GM21360 (cell line): Measurements from ENCODE around the gene FOXN3.

Experiments used
- ATAC-seq: cut with Tn5 transposase; IDR thresholded peaks from one replicate; pipeline ENCODE4 v1.9.1; 2021; ENCODE audit warnings: mild to moderate bottlenecking, moderate library complexity; ENCODE audit not compliant: unreplicated experiment

FOXN3 gene

GRCh38 chr14:89240414-89240813 lies 176.6 kb downstream of the FOXN3 start:
- no peak for ATAC-seq

DNA sequence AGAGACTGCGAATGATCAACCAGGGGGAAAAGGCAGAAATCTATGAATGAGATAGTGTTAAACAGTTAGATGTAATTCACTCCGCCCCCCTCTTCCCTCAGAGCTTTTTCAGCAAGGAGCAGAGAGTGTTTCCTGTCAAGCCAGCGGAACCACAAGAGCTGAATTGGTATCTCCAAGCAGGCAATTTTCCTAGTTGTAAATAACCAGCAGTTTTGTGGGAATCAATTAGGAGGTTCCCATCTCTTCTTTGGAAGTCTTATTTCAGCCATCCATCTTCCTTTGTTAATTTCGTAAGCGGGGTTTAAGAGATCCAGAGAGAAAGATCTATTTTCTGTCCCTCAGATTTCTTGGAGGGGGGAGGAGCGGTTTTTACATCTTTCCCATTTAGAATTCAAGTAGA lies 178.0 kb downstream of the FOXN3 start:
- no peak for ATAC-seq

DNA sequence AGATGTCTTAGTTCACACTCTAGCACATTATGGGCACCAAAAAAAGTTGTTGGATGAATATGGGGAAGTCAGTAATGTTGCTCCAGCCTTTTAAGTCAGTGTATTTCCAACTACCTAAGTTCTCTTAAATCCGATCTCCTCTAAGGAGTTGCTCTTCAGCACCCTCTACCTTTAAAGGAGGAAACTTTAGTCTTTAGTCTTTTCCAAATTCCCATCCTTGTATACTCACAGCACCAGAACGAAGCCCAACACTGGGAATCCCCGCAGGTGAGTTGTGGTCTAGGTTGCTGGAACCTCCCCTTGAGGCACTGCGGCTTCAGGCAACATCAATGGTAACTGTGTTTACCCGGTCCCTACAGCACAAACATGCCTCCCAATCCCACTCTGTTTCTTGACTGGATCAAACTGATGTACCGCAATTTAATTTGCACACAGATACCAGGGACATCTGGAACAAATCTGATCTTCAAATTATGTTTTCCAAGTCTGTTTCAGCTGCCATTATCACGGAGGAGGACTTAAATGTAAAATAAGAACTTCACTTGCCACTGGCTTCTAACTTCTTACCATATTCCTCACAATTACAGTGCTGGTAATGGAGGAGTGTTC lies 179.0 kb downstream of the FOXN3 start:
- no peak for ATAC-seq

GRCh38 chr14:89236851-89237250 lies 180.2 kb downstream of the FOXN3 start:
- no peak for ATAC-seq

- no peak for ATAC-seq
These were observed 183.8 kb downstream of the FOXN3 start for GRCh38 chr14:89233184-89233583.

- no peak for ATAC-seq
These were observed 184.6 kb downstream of the FOXN3 start for GRCh38 chr14:89232265-89233070.

- no peak for ATAC-seq
These were observed 185.5 kb downstream of the FOXN3 start for GRCh38 chr14:89231426-89232113.

GRCh38 chr14:89228921-89229639 lies 188.0 kb downstream of the FOXN3 start:
- ATAC-seq = no peak

- no peak for ATAC-seq
These were observed 189.6 kb downstream of the FOXN3 start for GRCh38 chr14:89227496-89227836.

DNA sequence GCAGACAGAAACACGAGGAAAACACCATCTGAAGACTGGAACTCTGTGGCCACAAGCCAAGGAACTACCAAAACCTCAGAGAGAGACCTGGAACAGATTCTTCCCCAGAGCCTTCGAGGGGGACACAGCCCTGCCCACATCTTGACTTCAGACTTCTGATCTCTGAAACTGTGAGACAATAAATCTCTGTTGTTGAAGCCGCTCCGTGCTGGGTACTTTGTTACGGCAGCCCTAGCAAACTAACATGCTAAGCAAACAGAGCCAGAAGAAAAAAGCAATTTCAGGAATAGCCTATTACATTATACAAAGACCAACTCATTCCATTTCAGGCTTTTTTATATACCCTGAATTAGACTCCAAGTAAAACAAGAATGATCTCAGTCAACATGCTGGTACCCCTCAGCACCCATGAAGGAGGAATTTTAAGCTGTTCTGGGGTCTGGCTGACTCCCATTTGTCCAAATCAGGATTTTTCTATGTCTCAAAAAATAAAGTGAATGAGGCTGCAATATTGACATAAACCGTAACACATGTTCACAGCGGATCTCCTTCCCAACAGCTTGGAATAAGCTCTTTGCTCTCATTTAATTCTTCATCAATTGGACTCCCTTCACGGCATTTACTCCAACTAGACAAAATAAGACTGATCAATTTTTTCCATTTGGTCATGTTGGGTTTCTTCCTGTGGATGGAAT lies 190.1 kb downstream of the FOXN3 start:
- ATAC-seq = no peak

DNA sequence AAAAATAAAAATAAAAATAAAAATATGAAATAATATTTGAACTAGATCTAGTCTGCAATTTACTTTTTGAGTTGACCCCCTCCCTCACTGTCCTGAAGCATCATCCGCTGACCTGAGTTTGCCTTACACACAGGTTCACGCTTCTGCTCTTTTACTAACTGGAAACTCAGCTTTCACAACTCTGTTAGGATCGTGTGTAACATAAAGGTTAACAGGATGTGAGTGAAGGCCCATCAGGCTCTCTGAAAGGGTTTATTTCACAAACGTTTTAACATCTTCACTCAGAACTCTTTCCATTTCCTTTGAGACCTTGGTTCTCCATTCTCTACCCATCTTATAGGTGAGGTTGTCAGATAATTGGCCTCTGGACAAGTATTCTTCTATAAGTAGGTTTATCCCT lies 191.4 kb downstream of the FOXN3 start:
- no peak for ATAC-seq

DNA sequence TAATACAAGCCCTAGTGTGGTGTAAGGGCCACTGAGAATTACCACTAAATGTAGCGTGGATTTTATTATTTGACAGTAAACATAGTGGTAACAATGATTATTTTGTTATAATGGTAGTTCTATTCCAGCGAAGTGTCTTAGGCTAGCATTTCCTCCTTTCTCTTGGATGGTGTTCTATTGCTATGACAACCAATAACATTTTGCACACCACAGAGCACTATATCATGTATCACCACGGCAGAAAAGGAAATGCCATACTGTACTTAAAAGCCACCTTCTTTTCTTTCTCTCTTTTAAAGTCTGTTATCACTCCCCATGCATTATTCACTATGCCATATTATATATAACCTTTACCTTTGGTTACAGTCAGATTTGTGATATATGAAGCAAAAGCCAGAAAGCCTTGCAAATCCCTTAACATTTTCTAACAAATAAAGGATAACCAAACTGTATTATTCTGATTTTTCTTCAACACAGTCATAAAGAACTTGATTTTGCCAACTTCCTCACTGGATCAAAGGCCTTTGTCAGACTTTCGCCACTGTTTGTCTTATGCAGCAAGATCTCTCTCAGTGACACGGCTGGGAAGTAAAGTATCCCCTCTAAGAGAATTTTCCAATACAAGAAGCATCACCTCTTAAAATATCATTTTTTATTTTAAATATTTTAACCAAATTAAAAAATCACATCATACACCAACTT lies 195.8 kb downstream of the FOXN3 start:
- ATAC-seq = no peak

GRCh38 chr14:89219051-89219450 lies 198.0 kb downstream of the FOXN3 start:
- no peak for ATAC-seq

- no peak for ATAC-seq
These were observed 199.1 kb downstream of the FOXN3 start for GRCh38 chr14:89217891-89218290.

GRCh38 chr14:89215531-89215930 lies 201.5 kb downstream of the FOXN3 start:
- ATAC-seq = no peak

GRCh38 chr14:89215114-89215513 lies 201.9 kb downstream of the FOXN3 start:
- no peak for ATAC-seq

GRCh38 chr14:89214221-89214965 lies 202.6 kb downstream of the FOXN3 start:
- no peak for ATAC-seq

DNA sequence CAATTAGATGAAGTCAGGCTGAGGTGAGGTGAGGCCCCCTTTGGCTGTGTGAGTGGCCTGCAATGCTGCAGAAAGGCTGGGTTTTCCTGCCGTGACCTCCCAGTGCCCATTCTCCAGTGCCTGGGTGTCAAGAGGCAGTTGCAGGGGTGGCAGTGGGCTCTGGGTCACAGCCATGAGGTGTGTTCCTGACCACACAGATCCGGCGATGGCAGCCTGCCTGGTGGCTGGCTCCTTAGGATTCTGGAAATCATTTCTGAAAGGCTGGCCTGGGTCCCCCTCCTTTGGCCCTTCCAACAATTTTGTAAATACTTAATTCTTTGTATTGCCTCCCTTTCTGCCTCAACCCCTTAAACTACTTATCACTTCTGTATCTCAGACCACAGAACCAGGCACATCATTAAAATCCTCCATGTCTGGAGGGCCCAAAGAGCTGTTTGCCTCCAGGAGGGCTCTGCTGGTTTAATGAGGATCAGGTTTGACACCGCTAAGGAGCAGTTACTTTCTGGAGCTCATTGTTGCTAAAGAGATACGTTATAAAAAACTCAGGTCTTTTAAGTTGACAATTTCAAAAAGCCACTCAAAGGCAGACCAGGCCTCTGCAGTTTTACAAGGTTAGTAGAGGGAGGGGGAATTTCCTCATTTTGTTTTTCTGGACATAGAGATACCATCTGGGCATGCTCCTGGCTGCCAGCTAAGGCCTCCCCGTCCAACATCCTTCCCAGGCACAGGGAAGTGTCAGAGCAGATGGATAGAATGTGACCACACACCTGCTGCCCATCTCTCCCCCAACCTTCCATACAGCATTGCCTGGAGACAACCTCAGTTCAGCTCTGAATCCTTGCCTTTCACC lies 204.4 kb downstream of the FOXN3 start:
- ATAC-seq = no peak

DNA sequence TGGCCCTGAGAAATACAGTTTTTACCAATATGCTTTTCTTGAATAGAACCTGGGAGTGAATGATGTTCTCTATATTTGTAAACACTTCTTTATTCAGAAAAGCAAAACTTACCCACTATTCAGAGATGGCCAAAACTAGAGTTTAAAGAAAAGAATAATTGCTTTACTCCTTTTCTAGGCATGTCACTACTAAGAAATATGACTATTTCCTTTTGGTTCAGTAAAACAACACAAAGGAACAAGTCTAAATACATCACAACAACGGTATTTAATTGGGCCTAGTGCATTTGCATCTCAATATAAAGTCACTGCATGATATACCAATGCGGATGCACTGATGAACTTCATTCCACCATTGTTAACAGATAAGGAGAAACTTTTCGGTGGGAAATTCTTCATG lies 207.5 kb downstream of the FOXN3 start:
- no peak for ATAC-seq
